K562 (cell line): ENCODE measurements around the gene NRXN3. TPM values are rescaled to one million over a fixed set of nuclear protein-coding genes. Genes with fewer than 3 reads are reported as not detected.

Source experiments
- ATAC-seq: fragments of 200-7000 bp; cut with Tn5 transposase; 3 replicates; pipeline ENCODE4 v1.9.1; 2020; ENCODE audit warnings: moderate library complexity
- BruUV-seq: library from RNA; stranded (reverse); fragments of 400-500 nt; replicated peaks from 2 replicates; lab custom pipeline; 2021; lab: Mats Ljungman, UMichigan
- CTCF ChIA-PET: fragments of 300-600 bp; formaldehyde crosslinking; extraction: SDS; loops from one replicate; lab custom pipeline; 2021; ENCODE audit warnings: low intra/inter-chr PET ratio; lab: Yijun Ruan, JAX
- POLR2A ChIA-PET: fragments of 300-600, 350-650 bp; sonication (Branson Sonifier 250); formaldehyde crosslinking; extraction: SDS; loops from one replicate; lab custom pipeline; 2021; ENCODE audit warnings: antibody characterized with exemption, inconsistent platforms; lab: Yijun Ruan, JAX
- DNase-seq, 4 experiments: peaks; one replicate each; pipeline versions ENCODE4 v3.0.0 to v3.0.0-alpha.2; 2011 to 2018; ENCODE audit warnings: low spot score in 3 of 4, mixed read lengths in 3 of 4; ENCODE audit errors: extremely low read depth in 1 of 4
- FAIRE-seq: peaks from 2 replicates; lab custom pipeline; 2011; peaks lifted over from hg19 to GRCh38; lab: Jason Lieb, UNC
- H2AFZ ChIP-seq: 2 replicates; pipeline ENCODE4 v1.6.0; 2011; ENCODE audit warnings: low read depth, low read length, control low read depth, inconsistent platforms
- H3K27ac ChIP-seq: fragments of 200-600 bp; 3 replicates; pipeline ENCODE4 v1.8.0; 2011; ENCODE audit warnings: low read depth, mild to moderate bottlenecking, control low read depth, inconsistent platforms, low read length, moderate library complexity, mixed read lengths; ENCODE audit errors: extremely low read depth
- H3K27me3 ChIP-seq, 2 experiments: fragments of 300-600 bp in 1 of 2; 2 replicates in 1 of 2; 3 replicates in 1 of 2; pipeline versions ENCODE4 v1.6.0 to v1.8.0; 2011; ENCODE audit warnings: inconsistent platforms in 2 of 2, low read length in 2 of 2, mild to moderate bottlenecking in 1 of 2, mixed read lengths in 1 of 2, moderate library complexity in 1 of 2; ENCODE audit not compliant: control insufficient read depth in 2 of 2, insufficient read depth in 2 of 2
- H3K36me3 ChIP-seq: fragments of 300-600 bp; 3 replicates; pipeline ENCODE4 v1.8.0; 2011; ENCODE audit warnings: mild to moderate bottlenecking, low read length, inconsistent platforms; ENCODE audit not compliant: control insufficient read depth, insufficient read depth
- H3K4me1 ChIP-seq, 2 experiments: fragments of 200-600 bp in 1 of 2; replicated peaks in 1 of 2; 2 replicates in 1 of 2; 3 replicates in 1 of 2; pipeline versions ENCODE4 v1.5.1 to v1.8.0; 2011; ENCODE audit warnings: inconsistent platforms in 2 of 2, low read length in 2 of 2, mild to moderate bottlenecking in 1 of 2, mixed read lengths in 1 of 2, moderate library complexity in 1 of 2; ENCODE audit not compliant: control insufficient read depth in 2 of 2, insufficient read depth in 2 of 2
- H3K4me2 ChIP-seq: 2 replicates; pipeline ENCODE4 v1.6.1; 2011; ENCODE audit warnings: low read length, control low read depth, inconsistent platforms, mixed read lengths; ENCODE audit not compliant: insufficient read depth
- H3K4me3 ChIP-seq: fragments of 200-600 bp; sonication (generic), shearing (Covaris generic); 2 replicates; pipeline ENCODE4 v1.5.1; 2016; ENCODE audit warnings: control low read depth, inconsistent platforms
- H3K79me2 ChIP-seq: fragments of 200-600 bp; 3 replicates; pipeline ENCODE4 v1.8.0; 2011; ENCODE audit warnings: low read length, inconsistent platforms; ENCODE audit not compliant: control insufficient read depth, insufficient read depth
- H3K9ac ChIP-seq, 2 experiments: 2 replicates each; pipeline versions ENCODE4 v1.6.0 to v1.6.1; 2011; ENCODE audit warnings: low read depth in 2 of 2, low read length in 2 of 2, control low read depth in 1 of 2, inconsistent platforms in 1 of 2, mild to moderate bottlenecking in 1 of 2, mixed read lengths in 1 of 2; ENCODE audit not compliant: insufficient read depth in 1 of 2
- H3K9me1 ChIP-seq: one replicate; pipeline ENCODE4 v1.6.0; 2011; ENCODE audit warnings: inconsistent platforms, mild to moderate bottlenecking, low read length, moderate library complexity; ENCODE audit not compliant: control insufficient read depth, insufficient read depth
- H3K9me3 ChIP-seq: replicated peaks from 2 replicates; pipeline ENCODE4 v1.5.1; 2011; ENCODE audit warnings: low read depth, low read length, inconsistent platforms; ENCODE audit not compliant: control insufficient read depth, insufficient read depth
- H4K20me1 ChIP-seq: replicated peaks from 2 replicates; pipeline ENCODE4 v1.6.1; 2011; ENCODE audit warnings: low read length, inconsistent platforms, mixed read lengths; ENCODE audit not compliant: control insufficient read depth, insufficient read depth
- DMBX1 ChIP-seq: fragments of 250-450 bp; sonication (Bioruptor Pico); IDR thresholded peaks from 2 replicates; pipeline ENCODE4 v1.8.0; 2022; ENCODE audit warnings: inconsistent platforms, mild to moderate bottlenecking, moderate library complexity, borderline replicate concordance
- ELK1 ChIP-seq: sonication (generic); formaldehyde crosslinking; IDR thresholded peaks from 2 replicates; pipeline ENCODE4 v1.8.1; 2022; ENCODE audit warnings: missing genetic modification reagents
- ESRRB ChIP-seq: fragments of 250-450 bp; sonication (Bioruptor Pico); IDR thresholded peaks from 2 replicates; pipeline ENCODE4 v1.5.0; 2020; ENCODE audit warnings: mild to moderate bottlenecking, moderate library complexity, borderline replicate concordance
- GTF2E2 ChIP-seq: fragments of 200-800 bp; sonication (Bioruptor generic); IDR thresholded peaks from 2 replicates; pipeline ENCODE4 v1.6.1; 2016; ENCODE audit warnings: missing genetic modification characterization, missing compliant biosample characterization
- PHF20 ChIP-seq: fragments of 450-650 bp; IDR thresholded peaks from 2 replicates; pipeline ENCODE4 v1.6.1; 2018; ENCODE audit not compliant: partially characterized antibody
- PPARD ChIP-seq: fragments of 250-450 bp; sonication (Bioruptor Pico); IDR thresholded peaks from 2 replicates; pipeline ENCODE4 v1.8.0; 2022; ENCODE audit warnings: inconsistent platforms, mild to moderate bottlenecking, moderate library complexity
- SRSF3 ChIP-seq: fragments of 200-400 bp; formaldehyde crosslinking; IDR thresholded peaks from 2 replicates; pipeline ENCODE4 v1.6.1; 2016; ENCODE audit warnings: mild to moderate bottlenecking, low read length, moderate library complexity; ENCODE audit not compliant: insufficient read depth
- TOE1 ChIP-seq, 2 experiments: fragments of 450-650 bp in 1 of 2; sonication (generic) in 1 of 2; formaldehyde crosslinking in 1 of 2; IDR thresholded peaks; 2 replicates each; pipeline versions ENCODE4 v1.7.1 to v1.8.0; 2016 to 2022; ENCODE audit warnings: borderline replicate concordance in 2 of 2, mild to moderate bottlenecking in 2 of 2, antibody characterized with exemption in 1 of 2, inconsistent platforms in 1 of 2, low read depth in 1 of 2, missing genetic modification reagents in 1 of 2, moderate library complexity in 1 of 2
- YBX1 ChIP-seq: fragments of 450-650 bp; IDR thresholded peaks from 2 replicates; pipeline ENCODE4 v1.7.1; 2016; ENCODE audit warnings: mild to moderate bottlenecking
- ZNF780A ChIP-seq: fragments of 250-450 bp; sonication (Bioruptor Pico); IDR thresholded peaks from 2 replicates; pipeline ENCODE4 v1.5.0; 2021; ENCODE audit warnings: mild to moderate bottlenecking
- ZNF79 ChIP-seq: fragments of 250-450 bp; sonication (Bioruptor Pico); IDR thresholded peaks from 2 replicates; pipeline ENCODE4 v1.4.0; 2020; ENCODE audit warnings: low read depth, mild to moderate bottlenecking, moderate library complexity
- WGBS: fragments of 100-300 bp; shearing (Covaris generic); methylation state at CpG from one replicate; pipeline ENCODE4 v1.1.6; 2016; ENCODE audit warnings: low coverage, mixed read lengths; ENCODE audit not compliant: insufficient coverage; ENCODE audit errors: missing lambda C conversion rate; 5-methylcytosine and 5-hydroxymethylcytosine counted together
- in situ Hi-C: fragments of 300-500 bp; cut with MboI; formaldehyde crosslinking; loops from 4 replicates; pipeline ENCODE4 v1.15.0; 2018; ENCODE audit warnings: inconsistent platforms, mixed read lengths
- intact Hi-C: fragments of 100-400 bp; cut with micrococcal nuclease; formaldehyde crosslinking; loops from 2 replicates; pipeline ENCODE4 v1.14.2; 2022
- polyA plus RNA-seq, 8 experiments: library from polyadenylated mRNA; depleted of rRNA in 4 of 8; stranded (reverse) in 5 of 8; unstranded in 3 of 8; fragments of >200 nt; fragmentation: Nextera tagmentation in 2 of 8; fragmentation: Illumina TruSeq in 1 of 8; extraction: Ambion mirVana in 2 of 8; extraction: Trizol in 1 of 8; gene quantifications; 2 replicates each; pipeline versions ENCODE4 v1.2.1 to v1.2.3, GENCODE V29; 2011 to 2014; ENCODE audit warnings: inconsistent platforms in 1 of 8, missing spikeins in 1 of 8
- total RNA-seq, 7 experiments: library from RNA; depleted of rRNA in 6 of 7; stranded (reverse); fragments of >200 nt in 6 of 7; fragmentation: Illumina TruSeq in 2 of 7; extraction: Trizol in 2 of 7; gene quantifications; 2 replicates each; pipeline versions ENCODE4 v1.2.1 to v1.2.3, GENCODE V29; 2011 to 2021; ENCODE audit warnings: low replicate concordance in 1 of 7
- TF ChIP-seq, protein P1 (sequence below), 2 experiments: fragments of 200-800 bp in 1 of 2; sonication (Bioruptor generic) in 1 of 2; sonication (generic) in 1 of 2; formaldehyde crosslinking in 1 of 2; IDR thresholded peaks in 1 of 2; conservative IDR thresholded peaks in 1 of 2; 2 replicates each; pipeline versions ENCODE4 v1.5.0 to v1.6.1; 2016 to 2020; ENCODE audit warnings: missing compliant biosample characterization in 1 of 2, missing genetic modification characterization in 1 of 2, missing genetic modification reagents in 1 of 2
- TF ChIP-seq, protein P2 (sequence below): fragments of 250-450 bp; sonication (Bioruptor Pico); IDR thresholded peaks from 2 replicates; pipeline ENCODE4 v1.8.0; 2022; ENCODE audit warnings: moderate library complexity, mild to moderate bottlenecking, inconsistent platforms

NRXN3 gene
- total and polyA plus RNA-seq, 9 of the 15 experiments (the other 6 are each of a cell fraction or from before 2014, with no cell fraction given), result 0.09 TPM; not detected in 8

DNA sequence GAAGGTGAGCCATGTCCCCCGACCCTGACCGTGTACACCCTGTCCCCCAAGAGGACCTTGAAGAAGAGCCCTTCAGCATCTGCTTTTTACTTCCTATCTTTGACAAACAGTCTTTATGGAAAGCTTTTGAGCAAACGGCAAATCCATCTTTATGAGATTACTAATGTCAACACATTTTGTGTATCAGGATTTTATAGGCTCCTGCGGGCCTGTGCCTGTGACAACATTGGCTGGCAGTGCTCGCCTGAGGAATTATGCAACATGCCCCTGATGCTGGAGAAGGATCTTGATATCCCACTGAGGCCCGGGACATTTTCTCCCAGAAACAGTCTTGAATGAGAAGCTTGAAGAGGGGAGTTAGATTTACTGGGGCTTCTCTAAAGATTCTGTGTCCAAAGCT is 416.5 kb downstream of the NRXN3 start (continued):
- TF ChIP-seq, protein P1, sequence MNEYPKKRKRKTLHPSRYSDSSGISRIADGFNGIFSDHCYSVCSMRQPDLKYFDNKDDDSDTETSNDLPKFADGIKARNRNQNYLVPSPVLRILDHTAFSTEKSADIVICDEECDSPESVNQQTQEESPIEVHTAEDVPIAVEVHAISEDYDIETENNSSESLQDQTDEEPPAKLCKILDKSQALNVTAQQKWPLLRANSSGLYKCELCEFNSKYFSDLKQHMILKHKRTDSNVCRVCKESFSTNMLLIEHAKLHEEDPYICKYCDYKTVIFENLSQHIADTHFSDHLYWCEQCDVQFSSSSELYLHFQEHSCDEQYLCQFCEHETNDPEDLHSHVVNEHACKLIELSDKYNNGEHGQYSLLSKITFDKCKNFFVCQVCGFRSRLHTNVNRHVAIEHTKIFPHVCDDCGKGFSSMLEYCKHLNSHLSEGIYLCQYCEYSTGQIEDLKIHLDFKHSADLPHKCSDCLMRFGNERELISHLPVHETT (CRISPR knock-in tag; conservative IDR thresholded peaks at IDR 0.05 in 1 of 2, IDR thresholded peaks at IDR 0.05 in 1 of 2), result no peak
- TF ChIP-seq YBX1 (no peak), SRSF3 (no peak), ZNF79 (CRISPR knock-in tag) (no peak), DMBX1 (CRISPR knock-in tag) (no peak), ESRRB (CRISPR knock-in tag) (no peak)
- TF ChIP-seq, protein P2, sequence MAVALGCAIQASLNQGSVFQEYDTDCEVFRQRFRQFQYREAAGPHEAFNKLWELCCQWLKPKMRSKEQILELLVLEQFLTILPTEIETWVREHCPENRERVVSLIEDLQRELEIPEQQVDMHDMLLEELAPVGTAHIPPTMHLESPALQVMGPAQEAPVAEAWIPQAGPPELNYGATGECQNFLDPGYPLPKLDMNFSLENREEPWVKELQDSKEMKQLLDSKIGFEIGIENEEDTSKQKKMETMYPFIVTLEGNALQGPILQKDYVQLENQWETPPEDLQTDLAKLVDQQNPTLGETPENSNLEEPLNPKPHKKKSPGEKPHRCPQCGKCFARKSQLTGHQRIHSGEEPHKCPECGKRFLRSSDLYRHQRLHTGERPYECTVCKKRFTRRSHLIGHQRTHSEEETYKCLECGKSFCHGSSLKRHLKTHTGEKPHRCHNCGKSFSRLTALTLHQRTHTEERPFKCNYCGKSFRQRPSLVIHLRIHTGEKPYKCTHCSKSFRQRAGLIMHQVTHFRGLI (CRISPR knock-in tag), result no peak
- TF ChIP-seq, all 486 proteins: peak for 0

DNA sequence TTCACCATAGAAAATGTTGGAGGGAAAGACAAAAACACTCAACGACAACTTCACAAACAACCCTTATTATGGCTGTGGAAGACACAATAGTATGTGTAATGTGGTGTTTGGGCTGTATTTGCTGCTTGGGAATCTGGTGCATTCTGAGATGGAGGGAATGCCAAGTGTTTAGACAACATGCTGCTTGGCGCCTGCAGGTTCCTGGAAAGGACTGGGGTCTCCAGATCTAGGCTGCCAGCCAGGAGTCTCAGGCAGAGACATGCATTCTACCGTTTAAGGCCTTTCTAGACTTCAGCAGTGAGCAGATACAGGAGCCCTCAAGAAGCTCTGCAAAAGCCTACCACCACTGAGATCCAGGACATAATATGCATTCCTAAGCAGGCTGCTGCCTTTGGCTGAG is 418.7 kb downstream of the NRXN3 start:
- no peaks in the 10 kb centered on the region for H3K36me3 ChIP-seq
- no peak overlapping the region for H2AFZ ChIP-seq
- TF ChIP-seq PPARD, result no peak
- no peak for TF ChIP-seq GTF2E2 (tag)
- TF ChIP-seq PHF20, result no peak
- TF ChIP-seq ELK1 (CRISPR knock-in tag), result no peak
- no peak for TF ChIP-seq TOE1 (IDR thresholded peaks at IDR 0.05; ENCODE audit: borderline replicate concordance)
- TF ChIP-seq TOE1 (CRISPR knock-in tag; IDR thresholded peaks at IDR 0.05; ENCODE audit: borderline replicate concordance, low read depth), result no peak
- TF ChIP-seq, protein P2 (CRISPR knock-in tag), result no peak
- no peak for TF ChIP-seq ZNF780A (CRISPR knock-in tag)
- in situ Hi-C loops (loop anchor here (25.0 kb wide), 2 partner anchors 577 to 927 kb away; no protein-coding TSS in a partner anchor), intact Hi-C loops (no loop called here)
- no peak for ATAC-seq
- no peak overlapping the region for H3K4me3 ChIP-seq
- H3K79me2 ChIP-seq, result no peaks in the 10 kb centered on the region
- H3K9me3 ChIP-seq, result no peaks in the 10 kb centered on the region
- no peak for DNase-seq
- H3K27ac ChIP-seq, result no peak overlapping the region
- H3K27me3 ChIP-seq, result no peaks in the 10 kb centered on the region
- no TSS peak for BruUV-seq
- no peak overlapping the region for H3K4me2 ChIP-seq
- 0% methylated on average over 3 of the region's 3 CpGs for WGBS
- no peaks in the 10 kb centered on the region for H3K4me1 ChIP-seq
- ChIA-PET POLR2A (no interaction called here), CTCF (no interaction called here)
- no peaks in the 10 kb centered on the region for H3K9me1 ChIP-seq
- no peak for FAIRE-seq
- no peak overlapping the region for H3K9ac ChIP-seq
- H4K20me1 ChIP-seq, result no peaks in the 10 kb centered on the region
